ENCODE measurements around the gene ATXN10.

DNA sequence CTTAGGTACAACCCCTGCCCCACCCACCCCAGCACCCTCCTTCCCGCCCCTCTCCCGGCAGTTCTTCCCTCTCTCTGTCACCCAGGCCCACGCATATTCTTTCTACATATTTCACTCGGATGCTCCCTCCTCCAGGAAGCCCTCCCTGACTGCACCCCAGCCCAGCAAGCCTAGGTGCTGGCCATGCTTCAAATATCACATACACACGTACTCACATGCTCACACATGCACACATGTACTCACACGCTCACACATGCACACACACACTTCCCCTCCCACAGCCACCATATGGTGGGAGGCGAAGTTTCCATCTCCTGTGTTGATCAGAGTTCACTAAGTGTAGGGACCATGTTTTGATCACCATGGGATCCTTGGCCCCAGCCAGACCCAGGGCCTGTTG is 214.9 kb downstream of the ATXN10 start:
- TF ChIP-seq, protein P1, sequence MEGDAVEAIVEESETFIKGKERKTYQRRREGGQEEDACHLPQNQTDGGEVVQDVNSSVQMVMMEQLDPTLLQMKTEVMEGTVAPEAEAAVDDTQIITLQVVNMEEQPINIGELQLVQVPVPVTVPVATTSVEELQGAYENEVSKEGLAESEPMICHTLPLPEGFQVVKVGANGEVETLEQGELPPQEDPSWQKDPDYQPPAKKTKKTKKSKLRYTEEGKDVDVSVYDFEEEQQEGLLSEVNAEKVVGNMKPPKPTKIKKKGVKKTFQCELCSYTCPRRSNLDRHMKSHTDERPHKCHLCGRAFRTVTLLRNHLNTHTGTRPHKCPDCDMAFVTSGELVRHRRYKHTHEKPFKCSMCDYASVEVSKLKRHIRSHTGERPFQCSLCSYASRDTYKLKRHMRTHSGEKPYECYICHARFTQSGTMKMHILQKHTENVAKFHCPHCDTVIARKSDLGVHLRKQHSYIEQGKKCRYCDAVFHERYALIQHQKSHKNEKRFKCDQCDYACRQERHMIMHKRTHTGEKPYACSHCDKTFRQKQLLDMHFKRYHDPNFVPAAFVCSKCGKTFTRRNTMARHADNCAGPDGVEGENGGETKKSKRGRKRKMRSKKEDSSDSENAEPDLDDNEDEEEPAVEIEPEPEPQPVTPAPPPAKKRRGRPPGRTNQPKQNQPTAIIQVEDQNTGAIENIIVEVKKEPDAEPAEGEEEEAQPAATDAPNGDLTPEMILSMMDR (IDR thresholded peaks at IDR 0.05; ENCODE audit: insufficient read depth, low read length, poor library complexity, severe bottlenecking): no peak
- no peak for TF ChIP-seq EZH2phosphoT487 (conservative IDR thresholded peaks at IDR 0.05; ENCODE audit: low read length)
